ENCODE measurements around the gene CAMTA1.

DNA sequence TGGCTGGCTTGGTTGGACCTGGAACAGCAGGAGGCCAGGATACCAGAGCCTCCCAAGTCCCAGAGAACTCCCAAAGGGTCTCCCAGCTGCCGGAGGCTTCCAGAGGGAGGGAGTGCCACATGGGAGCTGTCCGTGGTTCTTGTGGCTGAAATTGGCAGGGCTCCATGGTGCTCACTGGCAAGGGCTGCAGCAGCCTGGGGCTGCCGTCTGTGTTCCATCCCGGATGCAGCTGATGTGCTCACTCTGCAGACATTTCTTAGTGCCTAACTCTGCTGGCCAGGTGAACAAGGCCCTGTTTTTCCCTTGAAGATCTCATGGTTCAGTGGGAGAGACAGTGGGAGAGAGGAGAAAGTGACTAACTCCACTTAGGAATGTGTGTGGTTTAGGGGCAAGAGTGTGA is 261.1 kb downstream of the CAMTA1 start:
- TF ChIP-seq POLR2A (IDR thresholded peaks at IDR 0.05): no peak
- TF ChIP-seq, protein P1, sequence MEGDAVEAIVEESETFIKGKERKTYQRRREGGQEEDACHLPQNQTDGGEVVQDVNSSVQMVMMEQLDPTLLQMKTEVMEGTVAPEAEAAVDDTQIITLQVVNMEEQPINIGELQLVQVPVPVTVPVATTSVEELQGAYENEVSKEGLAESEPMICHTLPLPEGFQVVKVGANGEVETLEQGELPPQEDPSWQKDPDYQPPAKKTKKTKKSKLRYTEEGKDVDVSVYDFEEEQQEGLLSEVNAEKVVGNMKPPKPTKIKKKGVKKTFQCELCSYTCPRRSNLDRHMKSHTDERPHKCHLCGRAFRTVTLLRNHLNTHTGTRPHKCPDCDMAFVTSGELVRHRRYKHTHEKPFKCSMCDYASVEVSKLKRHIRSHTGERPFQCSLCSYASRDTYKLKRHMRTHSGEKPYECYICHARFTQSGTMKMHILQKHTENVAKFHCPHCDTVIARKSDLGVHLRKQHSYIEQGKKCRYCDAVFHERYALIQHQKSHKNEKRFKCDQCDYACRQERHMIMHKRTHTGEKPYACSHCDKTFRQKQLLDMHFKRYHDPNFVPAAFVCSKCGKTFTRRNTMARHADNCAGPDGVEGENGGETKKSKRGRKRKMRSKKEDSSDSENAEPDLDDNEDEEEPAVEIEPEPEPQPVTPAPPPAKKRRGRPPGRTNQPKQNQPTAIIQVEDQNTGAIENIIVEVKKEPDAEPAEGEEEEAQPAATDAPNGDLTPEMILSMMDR (IDR thresholded peaks at IDR 0.05): no peak
